ENCODE data around the gene CLIP1.

DNA sequence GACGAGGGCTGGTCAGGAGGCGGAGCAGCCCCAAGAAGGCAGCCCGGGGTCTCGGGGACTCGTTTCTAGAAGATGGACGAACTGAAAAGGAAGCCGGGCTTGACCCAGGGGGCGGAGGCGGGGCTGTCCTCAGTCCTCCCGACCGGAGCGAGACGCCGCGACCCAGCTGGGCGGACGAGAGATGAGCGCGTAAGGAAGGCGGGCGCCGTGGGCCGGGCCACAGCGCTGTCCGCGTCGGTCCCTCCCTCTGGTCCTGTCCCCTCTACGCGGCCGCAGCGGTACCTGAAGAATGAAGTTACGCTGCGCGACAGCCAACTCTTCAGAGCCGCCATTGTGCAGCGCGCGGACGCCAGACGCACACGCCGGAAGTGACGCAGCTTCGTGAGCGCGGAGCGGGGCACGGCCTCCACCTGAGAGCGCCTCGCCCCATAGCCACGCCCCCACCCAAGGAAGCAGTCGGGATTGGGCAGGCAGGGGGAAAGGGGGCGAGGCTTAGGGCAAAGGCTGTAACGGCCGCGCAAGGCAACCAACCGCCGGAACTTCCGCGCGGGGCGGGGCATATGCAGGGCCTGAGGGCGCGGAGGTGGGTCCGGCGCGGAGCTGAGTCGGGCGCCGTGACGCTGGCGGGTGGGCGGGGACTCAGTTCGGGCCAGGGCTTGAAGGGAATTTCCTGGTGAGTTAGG lies 196.6 kb downstream of the CLIP1 start, which contains the start of gene DIABLO:
- peak in 3 of 4 donors; percentile 89 to 96 (median 94) for TF ChIP-seq POLR2A (IDR thresholded peaks at IDR 0.05)
- TF ChIP-seq, protein P1, sequence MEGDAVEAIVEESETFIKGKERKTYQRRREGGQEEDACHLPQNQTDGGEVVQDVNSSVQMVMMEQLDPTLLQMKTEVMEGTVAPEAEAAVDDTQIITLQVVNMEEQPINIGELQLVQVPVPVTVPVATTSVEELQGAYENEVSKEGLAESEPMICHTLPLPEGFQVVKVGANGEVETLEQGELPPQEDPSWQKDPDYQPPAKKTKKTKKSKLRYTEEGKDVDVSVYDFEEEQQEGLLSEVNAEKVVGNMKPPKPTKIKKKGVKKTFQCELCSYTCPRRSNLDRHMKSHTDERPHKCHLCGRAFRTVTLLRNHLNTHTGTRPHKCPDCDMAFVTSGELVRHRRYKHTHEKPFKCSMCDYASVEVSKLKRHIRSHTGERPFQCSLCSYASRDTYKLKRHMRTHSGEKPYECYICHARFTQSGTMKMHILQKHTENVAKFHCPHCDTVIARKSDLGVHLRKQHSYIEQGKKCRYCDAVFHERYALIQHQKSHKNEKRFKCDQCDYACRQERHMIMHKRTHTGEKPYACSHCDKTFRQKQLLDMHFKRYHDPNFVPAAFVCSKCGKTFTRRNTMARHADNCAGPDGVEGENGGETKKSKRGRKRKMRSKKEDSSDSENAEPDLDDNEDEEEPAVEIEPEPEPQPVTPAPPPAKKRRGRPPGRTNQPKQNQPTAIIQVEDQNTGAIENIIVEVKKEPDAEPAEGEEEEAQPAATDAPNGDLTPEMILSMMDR (IDR thresholded peaks at IDR 0.05): no peak

Data from esophagus squamous epithelium (tissue), 4 donors.